Spinal cord (tissue), 10 donors: Measurements from ENCODE around the gene ISX. TPM values are rescaled to one million over a fixed set of nuclear protein-coding genes. Genes with fewer than 3 reads are reported as not detected.

Source experiments
- DNase-seq, 6 donors: peaks; one replicate each; pipeline versions ENCODE4 v3.0.0 to v3.0.0-alpha.2; 2013 to 2015; ENCODE audit warnings: low spot score in 6 of 6, low read depth in 4 of 6
- H3K27ac ChIP-seq: one replicate; pipeline ENCODE4 v1.5.1; 2013; ENCODE audit warnings: low read depth, low read length, control low read depth
- H3K27me3 ChIP-seq: one replicate; pipeline ENCODE4 v1.6.1; 2013; ENCODE audit warnings: low read length; ENCODE audit not compliant: control insufficient read depth, insufficient read depth
- H3K36me3 ChIP-seq: one replicate; pipeline ENCODE4 v1.6.1; 2013; ENCODE audit warnings: low read length; ENCODE audit not compliant: control insufficient read depth, insufficient read depth
- H3K4me1 ChIP-seq: one replicate; pipeline ENCODE4 v1.6.1; 2013; ENCODE audit warnings: low read length; ENCODE audit not compliant: control insufficient read depth, insufficient read depth
- H3K4me3 ChIP-seq: one replicate; pipeline ENCODE4 v1.5.1; 2013; ENCODE audit warnings: low read depth, low read length, control low read depth
- H3K9me3 ChIP-seq: one replicate; pipeline ENCODE4 v1.6.1; 2013; ENCODE audit warnings: low read length; ENCODE audit not compliant: control insufficient read depth, insufficient read depth
- whole genome bisulfite sequencing: methylation state at CpG from one replicate; pipeline ENCODE4 v1.1.5; 2013; ENCODE audit warnings: missing lambda C conversion rate; ENCODE audit not compliant: insufficient coverage; 5-methylcytosine and 5-hydroxymethylcytosine counted together
- polyA plus RNA-seq, 2 donors: library from polyadenylated mRNA; unstranded; fragments of 120-200 nt; gene quantifications; one replicate each; pipeline ENCODE4 v1.2.1, GENCODE V29; 2013; ENCODE audit not compliant: insufficient read length in 2 of 2
- total RNA-seq, 2 donors: library from RNA; depleted of rRNA in 1 of 2; stranded (reverse); fragments of 120-200 nt in 1 of 2; fragments of >200 nt in 1 of 2; gene quantifications; one replicate each; pipeline versions ENCODE4 v1.2.3 to v1.2.4, GENCODE V29; 2013 to 2014
- donor health status: healthy.

Gene ISX
- total and polyA plus RNA-seq, 4 donors: not detected

DNA sequence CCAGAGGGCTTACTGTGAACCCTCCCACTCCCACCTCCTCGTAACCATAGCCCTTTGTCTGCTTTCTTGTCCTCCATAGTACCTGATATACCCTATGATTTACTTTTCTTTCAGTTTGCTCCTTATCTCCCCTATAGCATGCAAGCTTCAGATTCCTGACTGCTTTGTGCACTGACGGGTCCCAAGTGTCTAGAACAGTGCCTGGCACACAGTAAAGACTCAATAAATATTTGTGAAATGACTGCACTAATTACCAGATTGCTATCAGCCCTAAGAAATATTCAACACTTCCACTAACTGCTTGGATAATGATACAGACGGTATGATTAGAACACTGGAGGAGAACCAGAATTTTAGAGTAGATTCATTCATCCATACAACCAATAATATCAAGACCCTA, 33.0 kb downstream of the ISX start:
- Histone ChIP-seq H3K4me1 (no peaks in the 10 kb centered on the region), H3K27ac (no peak overlapping the region), H3K27me3 (no peaks in the 10 kb centered on the region), H3K4me3 (no peak overlapping the region), H3K9me3 (no peaks in the 10 kb centered on the region), H3K36me3 (no peaks in the 10 kb centered on the region)
- peak in 1 of 6 donors; percentile 32 for DNase-seq
- 86% methylated on average over 2 of the region's 3 CpGs for WGBS

DNA sequence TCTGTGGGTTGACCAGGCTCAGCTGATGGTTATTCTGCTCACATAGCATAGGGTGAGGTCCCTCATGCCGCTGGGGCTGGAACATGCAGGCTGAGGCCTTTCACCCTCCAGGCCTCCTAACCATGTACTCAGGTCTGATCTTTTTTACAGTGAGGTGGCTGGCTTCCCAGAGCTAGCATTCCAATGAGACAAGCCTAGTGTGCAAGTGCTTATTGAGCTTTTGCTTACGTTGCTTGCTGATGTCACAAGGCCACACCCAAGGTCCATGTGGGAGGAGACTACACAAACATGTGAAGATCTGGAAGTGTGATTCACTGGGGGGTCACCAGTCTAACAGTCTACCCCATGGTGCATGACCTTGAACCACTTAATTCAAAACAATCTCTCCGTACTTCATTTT, 33.9 kb downstream of the ISX start:
- Histone ChIP-seq H3K4me1 (no peaks in the 10 kb centered on the region), H3K4me3 (no peak overlapping the region), H3K36me3 (no peaks in the 10 kb centered on the region), H3K27me3 (no peaks in the 10 kb centered on the region), H3K9me3 (no peaks in the 10 kb centered on the region), H3K27ac (no peak overlapping the region)
- DNase-seq: no peak
- WGBS: 100% methylated on average over 1 of the region's 3 CpGs

DNA sequence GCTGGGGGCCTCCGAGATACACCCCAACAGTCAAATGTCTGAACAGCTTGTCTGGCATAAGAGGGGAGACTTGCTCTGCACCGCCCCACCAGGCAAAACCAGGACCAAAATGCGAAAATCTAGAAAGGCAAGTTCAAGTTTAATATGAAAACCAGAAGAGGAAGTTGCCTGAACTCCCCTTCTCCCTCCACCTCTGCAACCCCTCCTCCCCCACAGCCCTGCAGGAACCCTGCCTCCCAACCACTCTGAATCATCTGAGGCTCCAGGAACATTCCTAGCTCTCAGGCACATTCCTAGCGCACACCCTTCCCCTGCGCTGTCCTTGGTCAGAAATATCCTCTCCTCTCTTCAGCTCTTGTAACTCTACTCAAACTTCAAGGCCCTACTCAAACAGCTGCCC, 36.7 kb downstream of the ISX start:
- Histone ChIP-seq H3K27ac (no peak overlapping the region), H3K27me3 (no peaks in the 10 kb centered on the region), H3K4me3 (no peak overlapping the region), H3K4me1 (no peaks in the 10 kb centered on the region), H3K36me3 (no peaks in the 10 kb centered on the region), H3K9me3 (no peaks in the 10 kb centered on the region)
- 71% methylated on average over 5 of the region's 5 CpGs for WGBS
- DNase-seq: no peak

DNA sequence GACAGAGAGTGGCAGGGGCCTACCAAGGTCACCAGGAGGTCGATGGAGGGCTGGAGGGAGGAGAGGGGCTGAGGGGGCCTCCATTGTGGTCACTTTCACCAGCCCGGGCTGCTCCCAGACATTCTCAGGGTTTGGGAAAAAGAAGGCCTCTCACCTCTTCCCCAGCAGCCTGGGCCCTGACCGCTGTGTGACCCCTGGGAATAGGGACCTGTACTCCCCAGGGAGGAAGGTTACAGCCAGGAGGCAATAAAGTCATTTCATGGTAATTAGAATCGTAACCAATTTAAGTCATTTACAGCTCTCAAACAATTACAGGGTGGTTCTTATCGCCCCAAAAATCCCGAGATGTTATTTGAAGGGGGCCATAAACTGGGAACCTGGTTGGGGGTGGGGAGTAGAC, 37.8 kb downstream of the ISX start:
- Histone ChIP-seq H3K27ac (no peak overlapping the region), H3K4me3 (no peak overlapping the region), H3K9me3 (no peaks in the 10 kb centered on the region), H3K36me3 (no peaks in the 10 kb centered on the region), H3K4me1 (no peaks in the 10 kb centered on the region), H3K27me3 (no peaks in the 10 kb centered on the region)
- DNase-seq: no peak
- 23% methylated on average over 4 of the region's 6 CpGs for WGBS

DNA sequence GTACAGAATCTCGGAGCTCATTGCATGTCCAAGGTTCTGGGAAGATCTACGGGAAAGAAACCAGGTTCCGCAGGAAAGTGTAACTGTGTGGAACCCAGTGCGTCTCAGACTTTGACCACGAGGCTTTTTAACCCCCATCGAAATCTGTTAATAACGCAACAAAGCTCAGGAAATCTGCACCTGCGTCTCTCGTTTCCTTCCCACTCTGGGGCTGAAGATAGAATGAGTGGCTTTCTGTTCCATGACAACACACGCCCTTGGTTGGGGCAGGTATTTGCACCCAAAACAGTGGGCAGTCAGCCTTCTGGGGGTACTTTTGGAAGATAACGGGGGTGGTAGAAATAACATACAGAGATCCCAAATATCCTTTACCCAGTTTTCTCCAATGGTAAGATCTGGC, 38.5 kb downstream of the ISX start:
- H3K27me3 ChIP-seq: no peaks in the 10 kb centered on the region
- no peaks in the 10 kb centered on the region for H3K4me1 ChIP-seq
- DNase-seq: no peak
- WGBS: 97% methylated on average over 9 of the region's 11 CpGs
- H3K27ac ChIP-seq: no peak overlapping the region
- no peak overlapping the region for H3K4me3 ChIP-seq
- H3K36me3 ChIP-seq: no peaks in the 10 kb centered on the region
- H3K9me3 ChIP-seq: no peaks in the 10 kb centered on the region

DNA sequence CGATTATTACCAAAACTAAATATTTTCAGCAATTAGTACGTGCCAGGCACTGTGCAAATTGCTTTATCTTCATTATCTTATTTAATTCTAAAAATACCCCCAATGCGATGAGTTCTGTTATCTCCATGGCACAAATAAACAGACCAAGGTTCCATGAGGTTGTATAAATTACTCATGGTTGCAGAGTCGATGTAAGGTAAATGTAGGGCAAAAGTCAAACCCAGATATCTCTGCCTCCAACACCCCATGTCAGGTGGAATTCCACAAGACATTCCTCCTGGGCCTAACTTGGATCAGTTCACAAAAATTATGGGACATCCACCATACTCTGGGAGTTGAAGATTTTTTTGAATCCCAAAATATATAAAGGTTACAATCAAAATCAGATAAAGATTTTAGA, 43.7 kb downstream of the ISX start:
- H3K4me3 ChIP-seq: no peak overlapping the region
- no peaks in the 10 kb centered on the region for H3K4me1 ChIP-seq
- no peaks in the 10 kb centered on the region for H3K27me3 ChIP-seq
- H3K9me3 ChIP-seq: no peaks in the 10 kb centered on the region
- DNase-seq: no peak
- no peaks in the 10 kb centered on the region for H3K36me3 ChIP-seq
- H3K27ac ChIP-seq: no peak overlapping the region
- WGBS: no CpG with 5 or more reads among the region's 4 CpGs

DNA sequence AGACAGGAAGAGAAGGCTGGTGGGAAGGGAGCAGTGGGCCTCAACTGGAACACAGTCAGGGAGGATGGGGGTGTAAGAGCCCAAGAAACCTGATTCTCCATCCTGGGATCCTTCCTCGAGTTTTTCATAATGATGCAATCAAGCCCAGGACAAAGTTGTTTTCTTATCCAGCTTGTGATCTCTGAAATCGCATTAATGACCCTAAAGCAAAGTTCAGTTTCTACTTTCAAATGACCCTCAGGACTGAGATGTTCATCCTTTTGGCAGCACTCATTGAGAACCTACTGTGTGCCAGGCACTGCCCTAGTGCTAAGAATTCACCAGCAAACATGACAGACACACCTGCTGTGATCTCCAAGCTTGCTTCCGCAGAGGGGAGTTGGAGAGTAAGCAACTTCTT, 45.3 kb downstream of the ISX start:
- no peak for DNase-seq
- Histone ChIP-seq H3K36me3 (no peaks in the 10 kb centered on the region), H3K27me3 (no peaks in the 10 kb centered on the region), H3K9me3 (no peaks in the 10 kb centered on the region), H3K4me3 (no peak overlapping the region), H3K27ac (no peak overlapping the region), H3K4me1 (no peaks in the 10 kb centered on the region)
- 69% methylated on average over 3 of the region's 3 CpGs for WGBS

DNA sequence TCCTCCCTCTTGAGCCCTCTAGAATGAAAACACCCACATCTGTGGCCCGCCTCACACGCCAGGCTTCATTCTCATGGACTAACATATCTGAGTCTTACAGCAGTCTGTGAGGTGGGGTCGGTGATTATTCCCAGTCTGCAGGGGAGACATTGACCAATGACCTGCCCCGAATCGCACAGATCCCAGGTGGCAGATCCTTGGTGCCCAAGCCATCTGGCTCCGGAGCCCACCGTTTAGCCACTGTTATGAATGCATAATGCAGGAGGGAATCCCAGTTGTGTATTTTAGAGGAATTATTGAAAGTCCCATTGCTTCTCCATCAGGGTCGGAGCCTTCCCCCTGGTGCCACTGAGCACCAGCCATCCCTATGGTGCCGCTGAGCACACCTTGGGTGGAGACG, 47.4 kb downstream of the ISX start:
- WGBS: 82% methylated on average over 8 of the region's 10 CpGs
- H3K36me3 ChIP-seq: no peaks in the 10 kb centered on the region
- H3K4me1 ChIP-seq: no peaks in the 10 kb centered on the region

DNA sequence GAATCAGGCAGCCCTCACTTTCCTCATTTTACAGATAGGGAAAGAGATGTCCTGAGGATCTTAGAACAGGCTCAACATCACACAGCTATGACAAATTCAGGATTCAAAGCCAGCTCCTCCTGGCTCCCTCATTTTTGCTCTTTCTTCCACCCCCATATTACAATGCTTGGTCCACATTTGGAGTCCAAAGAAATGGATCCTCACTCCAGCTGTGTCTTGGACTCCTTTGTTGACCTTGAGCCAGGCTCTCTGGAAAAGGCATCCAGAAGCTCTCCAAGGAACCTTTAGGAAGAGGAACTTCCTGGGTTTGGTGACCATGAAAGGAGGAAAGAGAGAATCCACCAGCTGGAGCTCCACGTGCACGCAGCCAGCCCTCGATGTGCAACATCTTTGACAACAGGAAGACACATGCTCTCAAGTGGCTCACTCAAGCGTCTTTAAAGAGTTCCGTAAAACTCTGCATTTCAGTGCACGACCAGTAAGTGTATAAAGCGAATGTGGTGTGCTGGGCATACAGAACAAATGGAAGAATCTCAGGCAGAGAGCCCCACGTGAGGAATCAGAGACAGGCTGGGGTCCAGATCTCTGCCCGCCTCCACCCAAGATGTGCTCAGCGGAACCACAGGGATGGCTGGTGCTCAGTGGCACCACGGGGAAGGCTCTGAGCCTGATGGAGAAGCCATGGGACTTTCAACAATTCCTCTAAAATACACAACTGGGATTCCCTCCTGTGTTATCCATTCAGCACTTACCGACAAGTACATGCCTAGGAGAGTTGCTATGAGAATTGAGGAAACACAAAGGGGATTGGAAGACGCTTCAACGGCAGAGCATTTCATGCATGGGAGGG, 48.4 kb downstream of the ISX start:
- no peak overlapping the region for H3K4me3 ChIP-seq

More for the DNA sequence above, 47.4 kb downstream of the ISX start:
- H3K4me3 ChIP-seq: no peak overlapping the region
- no peak overlapping the region for H3K27ac ChIP-seq
- DNase-seq: no peak
- no peaks in the 10 kb centered on the region for H3K27me3 ChIP-seq
- no peaks in the 10 kb centered on the region for H3K9me3 ChIP-seq

DNA sequence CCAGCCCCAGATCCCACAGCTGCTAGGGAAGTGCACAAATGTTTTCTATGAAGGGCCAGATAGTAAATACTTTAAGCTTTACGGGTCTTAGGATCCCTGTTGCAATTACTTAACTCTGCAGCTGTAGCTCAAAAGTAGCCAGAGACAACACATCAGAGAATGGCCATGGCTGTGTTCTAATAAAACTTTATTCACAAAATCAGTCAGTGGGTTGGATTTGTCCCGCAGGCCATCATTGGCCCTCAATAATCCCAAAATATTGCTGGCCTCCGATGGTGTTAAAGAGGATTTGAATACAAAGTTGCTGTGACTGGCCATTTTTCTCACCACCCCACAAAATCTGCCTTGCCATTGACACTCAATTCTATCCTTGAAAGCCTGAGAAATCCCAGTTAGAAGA, 49.6 kb downstream of the ISX start:
- Histone ChIP-seq H3K27me3 (no peaks in the 10 kb centered on the region), H3K4me1 (no peaks in the 10 kb centered on the region), H3K27ac (no peak overlapping the region), H3K9me3 (no peaks in the 10 kb centered on the region), H3K36me3 (no peaks in the 10 kb centered on the region), H3K4me3 (no peak overlapping the region)
- no peak for DNase-seq
- 100% methylated on average over 1 of the region's 3 CpGs for WGBS

More for the DNA sequence above, 48.4 kb downstream of the ISX start:
- Histone ChIP-seq H3K27me3 (no peaks in the 10 kb centered on the region), H3K36me3 (no peaks in the 10 kb centered on the region), H3K9me3 (no peaks in the 10 kb centered on the region), H3K4me1 (no peaks in the 10 kb centered on the region), H3K27ac (no peak overlapping the region)
- WGBS: 72% methylated on average over 11 of the region's 14 CpGs
- peak in 1 of 6 donors; percentile 43 for DNase-seq
